H9 (cell line): ENCODE results near the gene CLECL1. TPM values are rescaled to one million over a fixed set of nuclear protein-coding genes. Genes with fewer than 3 reads are reported as not detected.

Experiments used
- DNase-seq: peaks from one replicate; pipeline ENCODE4 v3.0.0-alpha.2; 2017
- H2AFZ ChIP-seq: one replicate; pipeline ENCODE4 v1.6.1; 2013; ENCODE audit warnings: mild to moderate bottlenecking, low read length, control low read depth, moderate library complexity
- H2AK5ac ChIP-seq: 2 replicates; pipeline ENCODE4 v1.6.1; 2013; ENCODE audit warnings: low read length, control low read depth, mixed read lengths; ENCODE audit not compliant: insufficient read length
- H2BK120ac ChIP-seq: one replicate; pipeline ENCODE4 v1.6.1; 2013; ENCODE audit warnings: low read depth, mild to moderate bottlenecking, low read length, control low read depth, inconsistent platforms; ENCODE audit not compliant: poor library complexity, severe bottlenecking
- H2BK12ac ChIP-seq: 2 replicates; pipeline ENCODE4 v1.6.1; 2013; ENCODE audit warnings: low read length, control low read depth, mixed read lengths, low read depth; ENCODE audit not compliant: insufficient read length
- H2BK15ac ChIP-seq: 2 replicates; pipeline ENCODE4 v1.6.1; 2013; ENCODE audit warnings: low read depth, low read length, control low read depth
- H2BK20ac ChIP-seq: one replicate; pipeline ENCODE4 v1.6.1; 2013; ENCODE audit warnings: low read depth, mild to moderate bottlenecking, low read length, control low read depth, inconsistent platforms; ENCODE audit not compliant: poor library complexity, severe bottlenecking
- H2BK5ac ChIP-seq: 2 replicates; pipeline ENCODE4 v1.6.1; 2013; ENCODE audit warnings: low read length, control low read depth, mixed read lengths; ENCODE audit not compliant: insufficient read length
- H3K14ac ChIP-seq: 2 replicates; pipeline ENCODE4 v1.6.1; 2013; ENCODE audit warnings: low read length, control low read depth; ENCODE audit not compliant: insufficient read depth
- H3K18ac ChIP-seq: 2 replicates; pipeline ENCODE4 v1.6.1; 2013; ENCODE audit warnings: low read depth, mild to moderate bottlenecking, mixed read lengths, low read length, control low read depth; ENCODE audit not compliant: insufficient read length
- H3K23ac ChIP-seq: 2 replicates; pipeline ENCODE4 v1.6.1; 2013; ENCODE audit warnings: low read length, control low read depth, mixed read lengths, low read depth; ENCODE audit not compliant: insufficient read length
- H3K23me2 ChIP-seq: 2 replicates; pipeline ENCODE4 v1.6.1; 2013; ENCODE audit warnings: low read depth, mild to moderate bottlenecking, mixed read lengths, low read length, control low read depth; ENCODE audit not compliant: insufficient read length, poor library complexity, severe bottlenecking
- H3K27ac ChIP-seq: 2 replicates; pipeline ENCODE4 v1.5.1; 2013; ENCODE audit warnings: low read length, control low read depth, mixed read lengths, low read depth; ENCODE audit not compliant: insufficient read length
- H3K27me3 ChIP-seq: 2 replicates; pipeline ENCODE4 v1.6.1; 2013; ENCODE audit warnings: low read length, control low read depth, inconsistent platforms; ENCODE audit not compliant: insufficient read depth
- H3K4ac ChIP-seq: 2 replicates; pipeline ENCODE4 v1.6.1; 2013; ENCODE audit warnings: low read depth, mild to moderate bottlenecking, control low read depth, inconsistent platforms, low read length, moderate library complexity
- H3K4me1 ChIP-seq: 2 replicates; pipeline ENCODE4 v1.6.1; 2013; ENCODE audit warnings: low read length, control low read depth, inconsistent platforms; ENCODE audit not compliant: insufficient read depth
- H3K4me2 ChIP-seq: 2 replicates; pipeline ENCODE4 v1.6.1; 2013; ENCODE audit warnings: low read length, control low read depth, mixed read lengths; ENCODE audit not compliant: insufficient read length, insufficient read depth
- H3K56ac ChIP-seq: 2 replicates; pipeline ENCODE4 v1.6.1; 2013; ENCODE audit warnings: low read depth, mild to moderate bottlenecking, mixed read lengths, low read length, control low read depth; ENCODE audit not compliant: insufficient read length
- H3K79me1 ChIP-seq: 2 replicates; pipeline ENCODE4 v1.6.1; 2013; ENCODE audit warnings: low read depth, mild to moderate bottlenecking, moderate library complexity, low read length, control low read depth, inconsistent platforms; ENCODE audit not compliant: insufficient read depth, poor library complexity, severe bottlenecking
- H3K79me2 ChIP-seq: 2 replicates; pipeline ENCODE4 v1.6.1; 2013; ENCODE audit warnings: low read length, control low read depth, inconsistent platforms; ENCODE audit not compliant: insufficient read depth
- H3K9ac ChIP-seq: 2 replicates; pipeline ENCODE4 v1.6.1; 2013; ENCODE audit warnings: low read length, control low read depth, mixed read lengths; ENCODE audit not compliant: insufficient read length; ENCODE audit errors: extremely low read depth
- H3K9me3 ChIP-seq: one replicate; pipeline ENCODE4 v1.6.1; 2013; ENCODE audit warnings: low read depth, low read length, inconsistent platforms; ENCODE audit not compliant: control insufficient read depth
- H3T11ph ChIP-seq: one replicate; pipeline ENCODE4 v1.6.1; 2013; ENCODE audit warnings: mild to moderate bottlenecking, low read length, control low read depth, inconsistent platforms
- H4K20me1 ChIP-seq: one replicate; pipeline ENCODE4 v1.6.1; 2013; ENCODE audit not compliant: control insufficient read depth, insufficient read length, insufficient read depth
- H4K5ac ChIP-seq: 2 replicates; pipeline ENCODE4 v1.6.1; 2013; ENCODE audit warnings: low read depth, mild to moderate bottlenecking, mixed read lengths, low read length, control low read depth; ENCODE audit not compliant: insufficient read length
- H4K8ac ChIP-seq: replicated peaks from 2 replicates; pipeline ENCODE4 v1.6.1; 2013; ENCODE audit warnings: low read length, control low read depth, mixed read lengths, low read depth; ENCODE audit not compliant: insufficient read length
- H4K91ac ChIP-seq: 2 replicates; pipeline ENCODE4 v1.6.1; 2013; ENCODE audit warnings: low read depth, mild to moderate bottlenecking, moderate library complexity, mixed read lengths, low read length, control low read depth; ENCODE audit not compliant: insufficient read length
- H3K27ac Mint-ChIP-seq, 3 experiments: 2 replicates in 2 of 3; 3 replicates in 1 of 3; pipeline ENCODE4 v1.8.0; 2020 to 2021; ENCODE audit warnings: mixed read lengths in 3 of 3, mild to moderate bottlenecking in 1 of 3, moderate library complexity in 1 of 3
- H3K27me3 Mint-ChIP-seq: 2 replicates; pipeline ENCODE4 v1.8.0; 2021; ENCODE audit warnings: low read depth, mild to moderate bottlenecking, moderate library complexity, mixed read lengths
- H3K36me3 Mint-ChIP-seq, 3 experiments: 2 replicates in 2 of 3; 3 replicates in 1 of 3; pipeline ENCODE4 v1.8.0; 2020 to 2021; ENCODE audit warnings: low read depth in 3 of 3, mixed read lengths in 3 of 3; ENCODE audit not compliant: insufficient read depth in 1 of 3
- H3K4me1 Mint-ChIP-seq, 2 experiments: 2 replicates each; pipeline ENCODE4 v1.8.0; 2020; ENCODE audit warnings: mixed read lengths in 2 of 2
- H3K4me3 Mint-ChIP-seq, 2 experiments: 2 replicates in 1 of 2; 3 replicates in 1 of 2; pipeline ENCODE4 v1.8.0; 2020 to 2021; ENCODE audit warnings: mild to moderate bottlenecking in 2 of 2, mixed read lengths in 2 of 2, moderate library complexity in 1 of 2
- H3K9me3 Mint-ChIP-seq, 2 experiments: 2 replicates in 1 of 2; 3 replicates in 1 of 2; pipeline ENCODE4 v1.8.0; 2020; ENCODE audit warnings: mild to moderate bottlenecking in 2 of 2, mixed read lengths in 2 of 2, moderate library complexity in 1 of 2
- CTCF ChIP-seq: fragments of 200-600 bp; sonication (generic); conservative IDR thresholded peaks from 3 replicates; pipeline ENCODE4 v1.8.0; 2021; ENCODE audit warnings: antibody characterized with exemption, mild to moderate bottlenecking
- WGBS: extraction: QIAGEN DNeasy Blood & Tissue Kit; methylation state at CpG from one replicate; pipeline ENCODE4 v1.1.7; 2013; ENCODE audit warnings: missing lambda C conversion rate, low lambda C conversion rate, mixed read lengths; ENCODE audit not compliant: insufficient read length; ENCODE audit errors: extremely low coverage; 5-methylcytosine and 5-hydroxymethylcytosine counted together
- total RNA-seq: library from RNA; stranded (reverse); gene quantifications from 2 replicates; pipeline ENCODE4 v1.2.1, GENCODE V29; 2021

The CLECL1 gene
- total RNA-seq, 1 experiment from 2014 or later: not detected

GRCh38 chr12:9674226-9674590, 58.7 kb downstream of the CLECL1 start:
- no peak overlapping the region for H3K27ac ChIP-seq
- H3K23ac ChIP-seq: no peak overlapping the region
- no peak overlapping the region for H3K4me3 Mint-ChIP-seq
- no peak overlapping the region for H3K18ac ChIP-seq
- H3K9me3 ChIP-seq: no peaks in the 10 kb centered on the region
- H3T11ph ChIP-seq: no peak overlapping the region
- no peak overlapping the region for H2BK15ac ChIP-seq
- H3K36me3 Mint-ChIP-seq: peaks cover 2 to 7% (median 5%) of the 10 kb centered on the region in 3 experiments; a peak in 4 of 7 replicates
- no peaks in the 10 kb centered on the region for H3K9me3 Mint-ChIP-seq
- H3K56ac ChIP-seq: no peak overlapping the region
- no peak overlapping the region for H4K91ac ChIP-seq
- peaks cover 3 to 9% of the 10 kb centered on the region in 2 experiments; a peak in 2 of 4 replicates for H3K4me1 Mint-ChIP-seq
- H2BK5ac ChIP-seq: no peak overlapping the region
- H2BK20ac ChIP-seq: no peak overlapping the region
- no peaks in the 10 kb centered on the region for H4K20me1 ChIP-seq
- TF ChIP-seq CTCF: no peak
- WGBS: no CpG with 5 or more reads among the region's 2 CpGs
- no peak overlapping the region for H2AK5ac ChIP-seq
- no peak overlapping the region for H3K14ac ChIP-seq
- no peak for DNase-seq
- H3K4me1 ChIP-seq: no peaks in the 10 kb centered on the region
- H3K9ac ChIP-seq: no peak overlapping the region
- no peaks in the 10 kb centered on the region for H3K23me2 ChIP-seq
- H3K27me3 Mint-ChIP-seq: no peaks in the 10 kb centered on the region; the same call in 1 of the 2 replicates
- no peak overlapping the region for H4K5ac ChIP-seq
- H4K8ac ChIP-seq: no peak overlapping the region
- H3K27me3 ChIP-seq: no peaks in the 10 kb centered on the region
- no peak overlapping the region for H2BK12ac ChIP-seq
- H2BK120ac ChIP-seq: no peak overlapping the region
- no peaks in the 10 kb centered on the region for H3K79me2 ChIP-seq
- no peak overlapping the region for H3K4ac ChIP-seq
- no peak overlapping the region; a peak in 2 of 7 replicates for H3K27ac Mint-ChIP-seq
- no peak overlapping the region for H2AFZ ChIP-seq
- H3K79me1 ChIP-seq: no peaks in the 10 kb centered on the region
- H3K4me2 ChIP-seq: no peak overlapping the region
